ENCODE data around the gene FYB1. TPM values are rescaled to one million over a fixed set of nuclear protein-coding genes. Genes with fewer than 3 reads are reported as not detected.

Gene FYB1
- total RNA-seq, 2 donors from 2014 or later = not detected

- H3K36me3 Mint-ChIP-seq (ENCODE audit: low read depth) = no peaks in the 10 kb centered on the region
- no peak for TF ChIP-seq CTCF (conservative IDR thresholded peaks at IDR 0.05)
- WGBS, 2 experiments (ENCODE audit: insufficient coverage in 1 of 2, insufficient read length in 1 of 2) = 94% methylated on average over 2 of the region's 2 CpGs; no CpG with 5 or more reads in 1 of the 2 experiments
Measured at GRCh38 chr5:39059064-39059463, 160.3 kb downstream of the FYB1 start.

GRCh38 chr5:39058178-39058921, 161.0 kb downstream of the FYB1 start:
- Histone ChIP-seq H3K27me3 (ENCODE audit: control insufficient read depth, insufficient read depth, low read length, poor library complexity, severe bottlenecking) (no peaks in the 10 kb centered on the region), H3K4me3 (ENCODE audit: low read length) (no peak overlapping the region), H3K36me3 (ENCODE audit: control insufficient read depth, insufficient read depth, low read length) (no peaks in the 10 kb centered on the region), H3K27ac (ENCODE audit: low read depth, low read length) (no peak overlapping the region), H3K4me1 (ENCODE audit: control insufficient read depth, insufficient read depth, low read length) (no peaks in the 10 kb centered on the region), H3K9me3 (ENCODE audit: control insufficient read depth, low read length) (no peaks in the 10 kb centered on the region), H3K9ac (ENCODE audit: extremely low read depth, low read length, poor library complexity, severe bottlenecking) (no peak overlapping the region)
- H3K9me3 Mint-ChIP-seq = no peaks in the 10 kb centered on the region
- H3K4me3 Mint-ChIP-seq = no peak overlapping the region
- DNase-seq = no peak
- TF ChIP-seq CTCF (conservative IDR thresholded peaks at IDR 0.05) = no peak
- peaks cover under 1% of the 10 kb centered on the region for H3K4me1 Mint-ChIP-seq
- no peaks in the 10 kb centered on the region for H3K27me3 Mint-ChIP-seq (ENCODE audit: insufficient read depth)
- H3K36me3 Mint-ChIP-seq (ENCODE audit: low read depth) = no peaks in the 10 kb centered on the region
- 100% methylated on average over 1 of the region's 2 CpGs; no CpG with 5 or more reads in 1 of the 2 experiments for WGBS, 2 experiments (ENCODE audit: insufficient coverage in 1 of 2, insufficient read length in 1 of 2)
- H3K27ac Mint-ChIP-seq = no peak overlapping the region

More at GRCh38 chr5:39059064-39059463, 160.3 kb downstream of the FYB1 start:
- H3K27ac ChIP-seq (ENCODE audit: low read depth, low read length) = no peak overlapping the region
- no peak overlapping the region for H3K9ac ChIP-seq (ENCODE audit: extremely low read depth, low read length, poor library complexity, severe bottlenecking)
- H3K27me3 ChIP-seq (ENCODE audit: control insufficient read depth, insufficient read depth, low read length, poor library complexity, severe bottlenecking) = no peaks in the 10 kb centered on the region
- no peaks in the 10 kb centered on the region for H3K9me3 ChIP-seq (ENCODE audit: control insufficient read depth, low read length)
- H3K4me3 Mint-ChIP-seq = no peak overlapping the region
- H3K4me3 ChIP-seq (ENCODE audit: low read length) = no peak overlapping the region
- no peaks in the 10 kb centered on the region for H3K27me3 Mint-ChIP-seq (ENCODE audit: insufficient read depth)
- H3K9me3 Mint-ChIP-seq = no peaks in the 10 kb centered on the region
- no peak overlapping the region for H3K27ac Mint-ChIP-seq
- DNase-seq = no peak
- H3K4me1 Mint-ChIP-seq = peaks cover 2% of the 10 kb centered on the region
- no peaks in the 10 kb centered on the region for H3K36me3 ChIP-seq (ENCODE audit: control insufficient read depth, insufficient read depth, low read length)
- H3K4me1 ChIP-seq (ENCODE audit: control insufficient read depth, insufficient read depth, low read length) = no peaks in the 10 kb centered on the region

GRCh38 chr5:39057734-39058133, 161.6 kb downstream of the FYB1 start:
- Mint-ChIP-seq H3K36me3 (ENCODE audit: low read depth) (no peaks in the 10 kb centered on the region), H3K27ac (no peak overlapping the region), H3K9me3 (no peaks in the 10 kb centered on the region), H3K4me1 (peaks cover under 1% of the 10 kb centered on the region), H3K4me3 (no peak overlapping the region), H3K27me3 (ENCODE audit: insufficient read depth) (no peaks in the 10 kb centered on the region)
- H3K27ac ChIP-seq (ENCODE audit: low read depth, low read length) = no peak overlapping the region
- H3K9ac ChIP-seq (ENCODE audit: extremely low read depth, low read length, poor library complexity, severe bottlenecking) = no peak overlapping the region
- H3K4me3 ChIP-seq (ENCODE audit: low read length) = no peak overlapping the region
- no peaks in the 10 kb centered on the region for H3K4me1 ChIP-seq (ENCODE audit: control insufficient read depth, insufficient read depth, low read length)
- no peak for DNase-seq
- TF ChIP-seq CTCF (conservative IDR thresholded peaks at IDR 0.05) = no peak
- no peaks in the 10 kb centered on the region for H3K9me3 ChIP-seq (ENCODE audit: control insufficient read depth, low read length)
- WGBS, 2 experiments (ENCODE audit: insufficient coverage in 1 of 2, insufficient read length in 1 of 2) = 97 to 100% methylated on average over 2 of the region's 2 CpGs
- H3K27me3 ChIP-seq (ENCODE audit: control insufficient read depth, insufficient read depth, low read length, poor library complexity, severe bottlenecking) = no peaks in the 10 kb centered on the region
- H3K36me3 ChIP-seq (ENCODE audit: control insufficient read depth, insufficient read depth, low read length) = no peaks in the 10 kb centered on the region
